ENCODE measurements around the gene DOCK9. TPM values are rescaled to one million over a fixed set of nuclear protein-coding genes. Genes with fewer than 3 reads are reported as not detected.

The DOCK9 gene
- total and polyA plus RNA-seq, 9 donors = 31.0 to 75.3 (median 45.4) TPM

DNA sequence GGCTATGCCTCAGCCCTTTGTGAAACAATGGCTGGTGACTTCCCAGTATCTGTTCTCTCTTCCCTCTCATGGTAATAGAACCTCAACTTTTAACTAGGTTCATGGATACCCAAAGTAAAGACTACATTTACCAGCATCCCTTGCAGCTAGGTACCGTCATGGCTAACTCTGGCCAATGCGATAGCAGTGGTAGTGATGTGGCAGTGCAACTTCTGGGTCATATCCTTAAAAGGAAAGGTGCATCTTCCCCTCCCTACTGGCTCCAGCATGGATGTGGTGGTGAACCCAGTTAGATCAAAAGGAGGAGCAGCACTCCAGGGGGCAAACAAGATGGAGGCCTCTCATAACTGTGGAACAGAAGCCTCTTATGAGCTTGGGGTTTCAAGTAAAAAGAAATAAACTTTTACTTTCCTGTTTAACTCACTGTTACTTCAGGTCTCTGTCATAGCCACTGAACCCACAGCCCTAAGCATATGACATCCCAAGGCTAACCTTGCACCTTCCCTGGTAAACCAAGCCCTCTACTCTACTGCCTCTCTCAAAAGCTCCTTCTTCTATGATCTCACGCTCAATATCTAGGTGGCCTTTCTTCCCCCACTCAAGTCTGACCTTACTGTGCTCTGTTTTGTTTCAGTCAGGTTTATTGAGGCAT is 104.4 kb downstream of the DOCK9 start:
- no peaks in the 10 kb centered on the region for H3K36me3 ChIP-seq
- H3K27ac ChIP-seq = no peak overlapping the region
- no peak overlapping the region for H3K4me3 ChIP-seq
- no peak for TF ChIP-seq POLR2A (IDR thresholded peaks at IDR 0.05)
- TF ChIP-seq EP300 (IDR thresholded peaks at IDR 0.05) = no peak
- TF ChIP-seq, protein P1, sequence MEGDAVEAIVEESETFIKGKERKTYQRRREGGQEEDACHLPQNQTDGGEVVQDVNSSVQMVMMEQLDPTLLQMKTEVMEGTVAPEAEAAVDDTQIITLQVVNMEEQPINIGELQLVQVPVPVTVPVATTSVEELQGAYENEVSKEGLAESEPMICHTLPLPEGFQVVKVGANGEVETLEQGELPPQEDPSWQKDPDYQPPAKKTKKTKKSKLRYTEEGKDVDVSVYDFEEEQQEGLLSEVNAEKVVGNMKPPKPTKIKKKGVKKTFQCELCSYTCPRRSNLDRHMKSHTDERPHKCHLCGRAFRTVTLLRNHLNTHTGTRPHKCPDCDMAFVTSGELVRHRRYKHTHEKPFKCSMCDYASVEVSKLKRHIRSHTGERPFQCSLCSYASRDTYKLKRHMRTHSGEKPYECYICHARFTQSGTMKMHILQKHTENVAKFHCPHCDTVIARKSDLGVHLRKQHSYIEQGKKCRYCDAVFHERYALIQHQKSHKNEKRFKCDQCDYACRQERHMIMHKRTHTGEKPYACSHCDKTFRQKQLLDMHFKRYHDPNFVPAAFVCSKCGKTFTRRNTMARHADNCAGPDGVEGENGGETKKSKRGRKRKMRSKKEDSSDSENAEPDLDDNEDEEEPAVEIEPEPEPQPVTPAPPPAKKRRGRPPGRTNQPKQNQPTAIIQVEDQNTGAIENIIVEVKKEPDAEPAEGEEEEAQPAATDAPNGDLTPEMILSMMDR (IDR thresholded peaks at IDR 0.05) = no peak
- no peaks in the 10 kb centered on the region for H3K9me3 ChIP-seq
- H3K4me1 ChIP-seq (ENCODE audit: insufficient read depth) = no peaks in the 10 kb centered on the region
- 91 to 99% (median 94%) methylated on average over 3 of the region's 3 CpGs for WGBS, 3 donors
- intact Hi-C loops (cut with DNase I) = no loop called here
- no peak for DNase-seq
- no peaks in the 10 kb centered on the region for H3K27me3 ChIP-seq

DNA sequence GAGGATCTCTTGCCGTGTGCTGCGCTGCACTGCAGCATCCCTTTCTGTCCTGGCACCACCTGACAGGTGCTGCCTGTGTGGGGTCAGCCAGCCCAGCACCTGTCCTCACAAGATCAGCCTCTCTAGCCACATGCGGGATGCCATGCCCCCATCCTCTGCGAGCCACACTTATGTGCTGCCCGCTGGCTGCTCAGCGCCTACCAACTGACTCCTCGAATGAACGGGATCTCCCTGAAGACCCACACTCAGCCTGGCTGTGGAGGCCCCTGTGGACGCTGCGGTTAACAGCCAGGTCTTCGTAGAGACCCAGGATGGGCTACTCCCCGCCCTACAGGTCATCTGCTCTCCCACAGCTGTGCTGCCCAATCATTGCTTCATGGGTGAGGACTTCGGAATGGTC is 106.1 kb downstream of the DOCK9 start:
- TF ChIP-seq POLR2A (IDR thresholded peaks at IDR 0.05) = no peak
- TF ChIP-seq, protein P1 (IDR thresholded peaks at IDR 0.05) = no peak
- TF ChIP-seq EP300 (IDR thresholded peaks at IDR 0.05) = no peak
- H3K4me3 ChIP-seq = no peak overlapping the region
- no peaks in the 10 kb centered on the region for H3K4me1 ChIP-seq (ENCODE audit: insufficient read depth)
- 90 to 95% (median 90%) methylated on average over 13 of the region's 13 CpGs for WGBS, 3 donors
- H3K9me3 ChIP-seq = no peaks in the 10 kb centered on the region
- no peak for DNase-seq
- no peak overlapping the region for H3K27ac ChIP-seq
- intact Hi-C loops (cut with DNase I) = no loop called here
- H3K27me3 ChIP-seq = no peaks in the 10 kb centered on the region
- no peaks in the 10 kb centered on the region for H3K36me3 ChIP-seq

DNA sequence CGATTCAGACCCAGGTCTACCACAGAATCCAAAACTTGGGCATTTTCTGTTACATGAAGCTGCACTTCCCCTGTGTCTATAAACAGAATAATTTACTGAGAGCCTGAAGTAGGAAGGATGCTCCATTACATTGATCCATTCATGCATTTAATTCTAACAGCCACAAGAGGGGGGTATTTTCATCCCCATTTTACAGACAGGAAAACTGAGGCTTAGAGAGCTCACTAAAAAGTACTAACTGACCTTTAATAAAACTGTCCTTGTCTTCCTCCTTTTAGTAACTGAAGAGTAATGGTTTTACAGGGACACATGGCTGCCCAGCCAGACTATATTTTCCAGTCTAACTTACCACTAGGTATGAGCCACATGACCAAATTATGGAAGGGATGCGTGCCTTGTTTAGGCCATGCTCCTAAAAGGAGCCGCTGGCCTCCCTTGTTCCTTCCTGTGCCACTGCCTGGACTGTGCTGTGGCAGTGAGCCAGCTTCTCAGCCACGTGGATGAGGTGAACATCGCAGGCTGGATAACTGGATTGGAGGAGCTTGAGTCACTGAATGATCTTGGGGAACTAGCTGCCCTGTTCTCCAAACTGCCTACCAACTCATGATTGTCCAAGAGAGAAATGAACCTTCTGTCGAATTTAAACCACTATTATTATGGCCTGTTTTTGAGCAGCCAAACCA is 108.3 kb downstream of the DOCK9 start:
- Histone ChIP-seq H3K27ac (no peak overlapping the region), H3K4me1 (ENCODE audit: insufficient read depth) (no peaks in the 10 kb centered on the region), H3K27me3 (no peaks in the 10 kb centered on the region), H3K36me3 (no peaks in the 10 kb centered on the region), H3K4me3 (no peak overlapping the region), H3K9me3 (no peaks in the 10 kb centered on the region)
- intact Hi-C loops (cut with DNase I) = no loop called here
- peak in 2 of 5 donors; percentile 26 to 49 for DNase-seq
- TF ChIP-seq, protein P1 (IDR thresholded peaks at IDR 0.05) = no peak
- no peak for TF ChIP-seq EP300 (IDR thresholded peaks at IDR 0.05)
- no peak for TF ChIP-seq POLR2A (IDR thresholded peaks at IDR 0.05)
- 67 to 72% (median 70%) methylated on average over 6 of the region's 6 CpGs for WGBS, 3 donors

DNA sequence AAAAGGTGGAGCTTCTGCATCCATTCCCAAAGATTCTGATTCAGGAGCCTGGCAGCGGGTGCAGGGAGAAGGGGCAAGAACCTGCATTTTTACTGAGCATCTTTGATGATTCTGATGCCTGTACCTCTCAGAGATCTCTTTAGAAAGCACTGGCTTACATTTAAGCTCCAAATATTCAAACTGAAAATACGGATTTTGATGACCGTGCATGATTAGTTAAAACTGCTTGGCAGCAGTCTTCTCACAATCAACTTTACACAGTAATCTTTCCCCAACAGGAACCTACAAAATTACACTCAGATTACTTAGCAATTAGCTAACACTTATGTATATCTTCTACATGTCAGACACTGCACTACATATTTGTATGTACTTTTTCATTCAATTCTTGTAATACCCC is 108.9 kb downstream of the DOCK9 start:
- Histone ChIP-seq H3K27me3 (no peaks in the 10 kb centered on the region), H3K4me1 (ENCODE audit: insufficient read depth) (no peaks in the 10 kb centered on the region), H3K4me3 (no peak overlapping the region), H3K9me3 (no peaks in the 10 kb centered on the region), H3K27ac (no peak overlapping the region), H3K36me3 (no peaks in the 10 kb centered on the region)
- intact Hi-C loops (cut with DNase I) = no loop called here
- TF ChIP-seq POLR2A (IDR thresholded peaks at IDR 0.05) (no peak), EP300 (IDR thresholded peaks at IDR 0.05) (no peak)
- TF ChIP-seq, protein P1 (IDR thresholded peaks at IDR 0.05) = no peak
- DNase-seq = no peak
- WGBS, 3 donors = 90 to 94% (median 91%) methylated on average over 3 of the region's 3 CpGs

Data from ovary (tissue), 9 donors.